ENCODE measurements around the gene ATP1A2. TPM values are rescaled to one million over a fixed set of nuclear protein-coding genes. Genes with fewer than 3 reads are reported as not detected.
"Not testable (repeated sequence)": the region's sequence is repeated elsewhere in the genome, so short reads cannot be mapped to it uniquely, and the experiment has no call there.

The ATP1A2 gene
- total and polyA plus RNA-seq, 3 experiments from 2014 or later, result not detected

DNA sequence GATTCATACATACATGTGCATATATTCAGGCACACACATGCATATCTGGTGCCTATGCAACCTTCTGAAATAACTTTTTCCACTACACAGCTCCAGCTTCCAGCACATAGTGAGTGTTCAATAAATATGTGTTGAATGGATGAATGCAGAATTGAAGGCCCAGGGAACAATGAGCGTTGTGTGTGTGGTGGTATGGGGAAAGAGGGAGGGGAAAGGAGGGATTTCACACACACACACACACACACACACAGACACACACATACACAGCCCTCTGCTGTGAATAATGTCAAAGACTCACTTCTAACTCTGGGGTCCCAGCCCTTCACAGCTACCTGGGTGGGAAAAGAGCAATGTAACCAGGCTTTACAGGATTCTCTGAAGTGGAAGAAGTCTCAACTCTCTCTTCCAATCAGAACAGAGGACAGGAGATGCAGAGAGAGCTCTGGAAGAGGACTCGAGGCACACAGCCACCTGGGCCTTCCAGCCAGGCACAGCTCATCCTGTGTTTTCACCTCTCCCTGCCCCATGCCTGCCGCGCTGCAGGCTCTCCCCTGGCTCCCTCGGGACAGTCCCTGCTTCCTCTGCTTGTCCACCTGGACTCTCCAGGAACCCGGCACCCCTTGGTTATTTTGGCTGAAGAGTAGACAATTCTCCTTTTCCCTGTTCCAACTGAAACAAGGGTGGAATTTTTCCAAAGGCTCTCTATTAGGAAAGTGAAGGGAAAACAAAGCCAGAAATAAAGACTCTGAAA is 11.7 kb upstream of the ATP1A2 start:
- Histone ChIP-seq H3K27ac (ENCODE audit: low read depth, low read length) (no peak overlapping the region), H3K9me3 (ENCODE audit: low read length) (no peaks in the 10 kb centered on the region), H3K4me1 (ENCODE audit: insufficient read depth, low read length) (peaks cover 28% of the 10 kb centered on the region), H3K36me3 (ENCODE audit: insufficient read depth, low read length) (no peaks in the 10 kb centered on the region), H3K4me3 (ENCODE audit: low read length) (no peak overlapping the region), H3K27me3 (ENCODE audit: insufficient read depth, low read length, poor library complexity, severe bottlenecking) (no peaks in the 10 kb centered on the region)
- peak overlapping the region in 1 of 7 donors; percentile 5 for H3K4me3 Mint-ChIP-seq
- POLR2A ChIA-PET, result no interaction called here
- peaks cover 1 to 8% of the 10 kb centered on the region in 2 donors for H3K27me3 Mint-ChIP-seq
- peak overlapping the region in 3 of 8 donors; percentile 3 to 36 (median 7) for H3K27ac Mint-ChIP-seq
- no peaks in the 10 kb centered on the region for H3K9me3 Mint-ChIP-seq
- peaks cover 21 to 42% (median 24%) of the 10 kb centered on the region in 3 donors for H3K4me1 Mint-ChIP-seq
- DNase-seq, result peak in 1 of 5 donors; percentile 24
- no peaks in the 10 kb centered on the region for H3K36me3 Mint-ChIP-seq
- CTCF ChIA-PET, result interaction anchor here (1.0 to 7.4 kb wide), 5 partner anchors 18 to 188 kb away, joined by 3 to 72 read pairs (median 10); no protein-coding TSS in a partner anchor

DNA sequence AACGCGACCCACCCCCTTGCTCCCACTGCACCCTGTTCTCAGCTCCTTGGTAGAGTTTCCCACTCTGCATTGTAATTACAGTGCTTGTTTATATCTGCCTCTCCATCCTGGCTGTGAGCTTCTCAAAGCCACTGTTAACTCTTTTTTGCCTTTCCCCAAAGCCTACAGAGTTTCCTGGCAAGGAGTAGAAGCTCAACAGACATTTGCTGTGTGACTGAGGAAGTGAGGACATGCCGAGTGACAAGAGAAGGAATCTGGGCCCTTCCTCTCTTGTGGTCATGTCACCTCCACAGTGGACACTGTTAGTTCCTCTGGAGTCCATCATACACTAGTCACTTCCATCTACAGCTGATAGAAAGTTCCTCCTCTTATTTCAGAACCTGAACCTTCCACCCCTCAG is 11.1 kb upstream of the ATP1A2 start:
- H3K4me3 Mint-ChIP-seq, result no peak overlapping the region
- Histone ChIP-seq H3K27ac (ENCODE audit: low read depth, low read length) (no peak overlapping the region), H3K36me3 (ENCODE audit: insufficient read depth, low read length) (no peaks in the 10 kb centered on the region), H3K4me3 (ENCODE audit: low read length) (no peak overlapping the region), H3K4me1 (ENCODE audit: insufficient read depth, low read length) (peaks cover 22% of the 10 kb centered on the region), H3K9me3 (ENCODE audit: low read length) (no peaks in the 10 kb centered on the region), H3K27me3 (ENCODE audit: insufficient read depth, low read length, poor library complexity, severe bottlenecking) (no peaks in the 10 kb centered on the region)
- H3K36me3 Mint-ChIP-seq, result no peaks in the 10 kb centered on the region
- POLR2A ChIA-PET, result no interaction called here
- H3K27me3 Mint-ChIP-seq, result peaks cover 5 to 12% of the 10 kb centered on the region in 2 donors
- no peaks in the 10 kb centered on the region for H3K9me3 Mint-ChIP-seq
- H3K4me1 Mint-ChIP-seq, result peaks cover 18 to 36% (median 18%) of the 10 kb centered on the region in 3 donors
- CTCF ChIA-PET, result interaction anchor here (1.0 to 7.4 kb wide), 4 partner anchors 19 to 187 kb away, joined by 3 to 72 read pairs (median 40); no protein-coding TSS in a partner anchor
- H3K27ac Mint-ChIP-seq, result peak overlapping the region in 1 of 8 donors; percentile 20
- DNase-seq, result no peak

DNA sequence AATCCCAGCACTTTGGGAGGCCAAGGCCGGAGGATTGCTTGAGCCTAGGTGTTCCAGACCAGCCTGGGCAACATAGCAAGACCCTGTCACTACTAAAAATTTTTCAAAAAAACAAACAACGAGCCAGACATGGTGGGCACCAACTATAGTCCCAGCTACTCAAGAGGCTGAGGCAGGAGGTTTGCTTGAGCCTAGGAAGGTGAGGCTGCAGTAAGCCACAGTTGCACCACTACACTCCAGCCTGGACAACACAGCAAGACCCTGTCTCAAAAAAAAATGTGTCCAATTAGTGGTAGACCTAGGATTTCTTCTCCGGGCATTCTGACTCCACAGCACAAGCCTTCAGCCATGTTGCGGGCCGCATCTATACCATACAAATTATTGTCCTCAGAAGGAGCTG is 10.4 kb upstream of the ATP1A2 start:
- no peaks in the 10 kb centered on the region for H3K9me3 ChIP-seq (ENCODE audit: low read length)
- peaks cover 13 to 31% (median 14%) of the 10 kb centered on the region in 3 donors for H3K4me1 Mint-ChIP-seq
- DNase-seq, result no peak
- H3K4me3 ChIP-seq (ENCODE audit: low read length), result no peak overlapping the region
- peaks cover 16% of the 10 kb centered on the region for H3K4me1 ChIP-seq (ENCODE audit: insufficient read depth, low read length)
- H3K27ac ChIP-seq (ENCODE audit: low read depth, low read length), result no peak overlapping the region
- H3K4me3 Mint-ChIP-seq, result no peak overlapping the region
- POLR2A ChIA-PET, result interaction anchor here (0.7 kb wide), 1 partner anchor 49 kb away, joined by 3 read pairs; no protein-coding TSS in a partner anchor
- H3K27me3 Mint-ChIP-seq, result peaks cover 5 to 16% of the 10 kb centered on the region in 2 donors
- CTCF ChIA-PET, result interaction anchor here (0.9 to 7.4 kb wide), 4 partner anchors 9 to 186 kb away, joined by 3 to 72 read pairs (median 40); no protein-coding TSS in a partner anchor
- H3K36me3 Mint-ChIP-seq, result no peaks in the 10 kb centered on the region
- no peaks in the 10 kb centered on the region for H3K9me3 Mint-ChIP-seq
- no peaks in the 10 kb centered on the region for H3K36me3 ChIP-seq (ENCODE audit: insufficient read depth, low read length)
- H3K27ac Mint-ChIP-seq, result no peak overlapping the region
- H3K27me3 ChIP-seq (ENCODE audit: insufficient read depth, low read length, poor library complexity, severe bottlenecking), result no peaks in the 10 kb centered on the region

- Mint-ChIP-seq H3K9me3 (no peaks in the 10 kb centered on the region), H3K27me3 (peaks cover 14 to 15% of the 10 kb centered on the region in 2 donors), H3K4me1 (peaks cover 0 to 9% (median 6%) of the 10 kb centered on the region in 3 donors), H3K36me3 (no peaks in the 10 kb centered on the region), H3K27ac (no peak overlapping the region), H3K4me3 (no peak overlapping the region)
- no peak overlapping the region for H3K27ac ChIP-seq (ENCODE audit: low read depth, low read length)
- ChIA-PET CTCF (interaction anchor here (1.6 to 2.4 kb wide), 2 partner anchors 21 to 184 kb away, joined by 8 read pairs; no protein-coding TSS in a partner anchor), POLR2A (no interaction called here)
- H3K4me3 ChIP-seq (ENCODE audit: low read length), result no peak overlapping the region
- no peaks in the 10 kb centered on the region for H3K9me3 ChIP-seq (ENCODE audit: low read length)
- H3K36me3 ChIP-seq (ENCODE audit: insufficient read depth, low read length), result no peaks in the 10 kb centered on the region
- no peaks in the 10 kb centered on the region for H3K27me3 ChIP-seq (ENCODE audit: insufficient read depth, low read length, poor library complexity, severe bottlenecking)
- no peaks in the 10 kb centered on the region for H3K4me1 ChIP-seq (ENCODE audit: insufficient read depth, low read length)
- DNase-seq, result no peak
Measured at GRCh38 chr1:160107512-160107911, 8.0 kb upstream of the ATP1A2 start.

DNA sequence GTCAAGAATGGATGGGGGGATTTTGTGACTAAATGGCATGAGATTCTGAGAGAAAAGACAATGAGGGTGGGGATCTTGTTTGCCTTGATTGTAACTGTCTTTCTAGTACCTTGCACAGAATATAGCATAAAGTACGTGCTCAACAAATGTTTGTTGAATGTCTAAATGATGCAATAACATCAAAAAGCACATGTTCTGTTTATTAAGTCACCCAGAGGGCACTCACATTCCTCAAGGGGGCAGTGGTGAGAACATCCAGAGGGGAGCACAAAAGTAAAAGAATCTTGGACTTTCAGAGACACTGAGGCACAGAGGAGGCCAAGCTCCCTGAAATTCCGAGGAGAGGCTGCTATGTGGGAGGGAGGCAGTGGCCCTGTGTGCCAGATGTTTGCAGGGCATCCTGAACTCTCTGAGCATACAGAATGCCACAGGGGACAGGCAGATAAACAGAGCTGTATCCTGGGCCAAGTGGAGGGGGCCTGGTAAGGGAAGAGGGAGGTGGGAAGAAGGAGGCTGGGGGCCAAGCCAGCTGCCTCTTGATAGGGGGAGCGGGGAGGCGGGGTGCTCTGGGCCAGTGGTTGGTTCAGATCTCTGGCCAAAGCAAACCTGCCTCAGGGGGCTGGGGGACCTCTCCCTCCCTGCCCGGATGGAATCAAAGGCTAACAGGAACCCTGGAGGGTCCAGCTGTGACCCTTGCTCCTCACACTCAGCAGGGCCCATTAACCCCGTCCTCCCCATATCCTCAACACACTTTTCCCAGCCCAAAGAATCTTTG is 6.5 kb upstream of the ATP1A2 start:
- ChIA-PET CTCF (interaction anchor here (0.8 to 2.4 kb wide), 4 partner anchors 8 to 183 kb away, joined by 3 to 8 read pairs (median 6); no protein-coding TSS in a partner anchor), POLR2A (no interaction called here)
- Mint-ChIP-seq H3K27me3 (peaks cover 15 to 21% of the 10 kb centered on the region in 2 donors), H3K4me3 (no peak overlapping the region), H3K36me3 (no peaks in the 10 kb centered on the region), H3K9me3 (no peaks in the 10 kb centered on the region), H3K27ac (no peak overlapping the region), H3K4me1 (no peaks in the 10 kb centered on the region)
- Histone ChIP-seq H3K9me3 (ENCODE audit: low read length) (no peaks in the 10 kb centered on the region), H3K27ac (ENCODE audit: low read depth, low read length) (no peak overlapping the region), H3K4me1 (ENCODE audit: insufficient read depth, low read length) (no peaks in the 10 kb centered on the region), H3K27me3 (ENCODE audit: insufficient read depth, low read length, poor library complexity, severe bottlenecking) (no peaks in the 10 kb centered on the region), H3K4me3 (ENCODE audit: low read length) (no peak overlapping the region), H3K36me3 (ENCODE audit: insufficient read depth, low read length) (no peaks in the 10 kb centered on the region)
- peak in 1 of 5 donors; percentile 22 for DNase-seq

GRCh38 chr1:160109686-160110085 is 5.9 kb upstream of the ATP1A2 start:
- DNase-seq, result no peak
- H3K4me3 Mint-ChIP-seq, result no peak overlapping the region
- CTCF ChIA-PET, result interaction anchor here (1.3 to 2.4 kb wide), 2 partner anchors 8 to 182 kb away, joined by 3 to 8 read pairs; no protein-coding TSS in a partner anchor
- peaks cover 3% of the 10 kb centered on the region for H3K27me3 ChIP-seq (ENCODE audit: insufficient read depth, low read length, poor library complexity, severe bottlenecking)
- no peaks in the 10 kb centered on the region for H3K9me3 ChIP-seq (ENCODE audit: low read length)
- H3K4me1 ChIP-seq (ENCODE audit: insufficient read depth, low read length), result no peaks in the 10 kb centered on the region
- H3K9me3 Mint-ChIP-seq, result no peaks in the 10 kb centered on the region
- H3K27me3 Mint-ChIP-seq, result peaks cover 15 to 23% of the 10 kb centered on the region in 2 donors
- no peaks in the 10 kb centered on the region for H3K4me1 Mint-ChIP-seq
- peak overlapping the region in 1 of 8 donors; percentile 21 for H3K27ac Mint-ChIP-seq
- no peaks in the 10 kb centered on the region for H3K36me3 ChIP-seq (ENCODE audit: insufficient read depth, low read length)
- H3K36me3 Mint-ChIP-seq, result no peaks in the 10 kb centered on the region
- H3K27ac ChIP-seq (ENCODE audit: low read depth, low read length), result no peak overlapping the region
- POLR2A ChIA-PET, result no interaction called here
- no peak overlapping the region for H3K4me3 ChIP-seq (ENCODE audit: low read length)

GRCh38 chr1:160111462-160111861 is 4.1 kb upstream of the ATP1A2 start:
- H3K4me3 ChIP-seq (ENCODE audit: low read length); H3K27ac ChIP-seq (ENCODE audit: low read depth, low read length); H3K4me1 Mint-ChIP-seq; CTCF ChIA-PET; H3K4me3 Mint-ChIP-seq; DNase-seq; H3K9me3 ChIP-seq (ENCODE audit: low read length); H3K36me3 ChIP-seq (ENCODE audit: insufficient read depth, low read length); H3K9me3 Mint-ChIP-seq; H3K36me3 Mint-ChIP-seq; POLR2A ChIA-PET; H3K4me1 ChIP-seq (ENCODE audit: insufficient read depth, low read length): not testable (repeated sequence)
- Mint-ChIP-seq H3K27me3 (peaks cover 18 to 35% of the 10 kb centered on the region in 2 donors), H3K27ac (peak overlapping the region in 1 of 8 donors; percentile 72)
- H3K27me3 ChIP-seq (ENCODE audit: insufficient read depth, low read length, poor library complexity, severe bottlenecking), result peaks cover 12% of the 10 kb centered on the region

DNA sequence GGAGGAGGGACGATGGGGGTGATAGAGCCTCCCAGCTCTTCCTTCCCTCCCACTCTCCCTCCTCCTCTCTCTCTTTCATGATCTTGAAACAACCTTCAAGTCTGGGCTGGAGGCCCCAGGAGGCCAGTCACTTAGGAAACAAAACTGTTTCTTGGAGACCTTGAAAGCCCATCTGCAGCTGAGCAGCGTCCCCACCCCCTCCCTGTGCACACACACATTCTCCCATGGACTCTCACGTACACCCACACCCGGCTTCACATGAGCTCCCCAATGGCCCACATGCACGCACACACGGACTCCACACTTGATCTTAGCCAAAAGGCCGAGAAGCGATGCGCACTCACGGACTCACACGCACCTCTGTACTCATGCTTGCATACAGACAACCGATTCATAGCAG is 3.2 kb upstream of the ATP1A2 start:
- ChIA-PET POLR2A (no interaction called here), CTCF (no interaction called here)
- peaks cover 12% of the 10 kb centered on the region for H3K27me3 ChIP-seq (ENCODE audit: insufficient read depth, low read length, poor library complexity, severe bottlenecking)
- no peaks in the 10 kb centered on the region for H3K9me3 Mint-ChIP-seq
- H3K27me3 Mint-ChIP-seq, result peaks cover 20 to 44% of the 10 kb centered on the region in 2 donors
- no peaks in the 10 kb centered on the region for H3K9me3 ChIP-seq (ENCODE audit: low read length)
- H3K4me3 ChIP-seq (ENCODE audit: low read length), result no peak overlapping the region
- H3K4me1 Mint-ChIP-seq, result no peaks in the 10 kb centered on the region
- H3K36me3 Mint-ChIP-seq, result no peaks in the 10 kb centered on the region
- H3K4me3 Mint-ChIP-seq, result no peak overlapping the region
- no peak overlapping the region for H3K27ac ChIP-seq (ENCODE audit: low read depth, low read length)
- DNase-seq, result no peak
- no peaks in the 10 kb centered on the region for H3K4me1 ChIP-seq (ENCODE audit: insufficient read depth, low read length)
- H3K36me3 ChIP-seq (ENCODE audit: insufficient read depth, low read length), result no peaks in the 10 kb centered on the region
- H3K27ac Mint-ChIP-seq, result peak overlapping the region in 1 of 8 donors; percentile 6
